ENCODE results near the gene KMT5B.

The KMT5B gene

GRCh38 chr11:68215524-68216170, 2.6 kb upstream of the KMT5B start:
- no peak for DNase-seq (ENCODE audit: low spot score)

DNA sequence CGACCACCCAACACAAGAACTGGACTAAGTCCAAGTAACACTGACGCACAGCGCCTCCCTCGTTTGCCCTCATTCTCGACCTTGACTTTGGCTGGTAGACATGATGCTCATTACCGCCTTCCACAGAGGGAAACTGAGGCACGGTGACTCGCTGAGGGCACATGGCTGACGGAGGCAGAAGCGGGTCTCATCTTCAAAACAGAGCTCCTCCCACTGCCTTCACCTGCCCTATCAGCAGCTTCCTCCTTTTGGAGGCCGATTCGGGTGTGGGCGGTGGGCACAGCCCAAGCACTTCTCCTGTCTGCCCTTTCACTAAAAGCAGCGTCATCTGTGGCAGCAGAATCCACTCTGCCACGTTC, 2.0 kb upstream of the KMT5B start:
- no peak for DNase-seq (ENCODE audit: low spot score)

- DNase-seq (ENCODE audit: low spot score) = no peak
Measured at GRCh38 chr11:68214173-68215086, 1.3 kb upstream of the KMT5B start.

GRCh38 chr11:68213555-68214172, 568 bp upstream of the KMT5B start:
- DNase-seq (ENCODE audit: low spot score) = peak; percentile 76

DNA sequence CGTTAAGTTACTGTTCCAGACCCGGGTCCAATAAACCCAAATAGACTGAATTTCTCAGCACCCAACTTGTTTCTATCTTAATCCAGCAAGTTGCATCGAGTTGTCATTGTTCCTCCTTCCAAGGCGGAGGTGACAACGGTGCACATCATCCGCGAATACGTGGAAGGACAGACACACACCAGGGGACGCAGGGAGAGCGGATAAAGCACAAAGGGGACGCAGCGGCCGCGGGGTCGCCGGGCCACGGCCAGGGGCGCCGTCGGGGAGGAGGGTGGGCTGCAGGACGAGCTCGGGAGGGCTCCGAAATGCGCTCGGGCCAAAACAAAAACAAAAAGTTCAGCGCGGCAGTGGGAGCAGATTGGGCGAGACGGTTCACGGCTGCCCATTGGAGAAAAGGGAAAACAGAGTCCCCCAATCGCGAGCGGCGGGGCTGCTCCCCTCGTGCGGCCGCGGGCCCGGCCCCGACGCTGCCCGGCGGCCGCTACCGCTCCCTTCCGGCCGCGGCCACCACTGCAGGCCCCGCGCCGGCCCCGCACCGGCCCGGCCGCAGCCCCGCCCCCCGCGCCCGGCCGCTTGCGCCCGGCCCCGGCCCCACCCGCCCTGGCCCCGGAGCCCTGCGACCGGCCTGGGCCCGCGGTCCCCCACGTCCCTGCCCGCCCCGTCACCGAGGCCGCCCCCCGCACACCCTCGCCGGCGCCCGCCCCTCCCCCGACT, 518 bp downstream of the KMT5B start:
- DNase-seq (ENCODE audit: low spot score) = peak; percentile 42

- no peak for DNase-seq (ENCODE audit: low spot score)
Measured at GRCh38 chr11:68211546-68211945, 1.6 kb downstream of the KMT5B start.

DNA sequence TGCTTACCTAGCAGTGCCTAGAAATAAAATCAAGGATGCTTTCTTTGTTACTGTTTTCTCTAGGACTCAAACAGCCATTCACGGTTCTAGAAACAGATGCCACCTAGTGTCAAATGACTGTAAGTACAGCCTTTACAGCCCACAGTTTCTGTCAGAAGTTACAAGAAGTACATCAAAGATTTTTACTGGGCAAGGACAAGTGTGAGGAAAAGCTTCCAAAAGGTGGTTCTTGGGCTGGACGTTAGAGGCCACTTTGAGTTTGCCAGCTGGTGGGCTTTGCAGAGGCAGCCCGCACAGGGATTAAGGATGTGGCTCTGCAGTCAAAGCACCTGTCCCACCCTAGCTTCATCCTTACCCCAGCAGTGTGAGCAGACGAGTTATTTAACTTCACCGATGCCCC, 6.9 kb downstream of the KMT5B start:
- peak; percentile 58 for DNase-seq (ENCODE audit: low spot score)

DNA sequence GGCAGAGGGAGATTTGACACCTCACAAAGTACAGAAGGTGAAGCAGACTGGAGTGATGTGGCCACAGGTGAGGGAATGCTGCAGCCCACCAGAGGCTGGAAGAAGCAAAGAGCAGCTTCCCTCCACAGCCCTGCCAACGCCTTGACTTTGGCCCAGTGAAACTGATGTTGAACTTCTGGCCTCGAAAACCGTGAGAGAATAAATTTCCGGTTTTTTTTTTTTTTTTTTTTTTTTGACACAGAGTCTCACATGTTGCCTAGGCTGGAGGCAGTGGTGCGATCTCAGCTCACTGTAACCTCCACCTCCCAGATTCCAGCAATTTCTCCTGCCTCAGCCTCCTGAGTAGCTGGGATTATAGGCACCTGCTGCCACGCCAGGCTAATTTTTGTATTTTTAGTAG, 8.7 kb downstream of the KMT5B start:
- no peak for DNase-seq (ENCODE audit: low spot score)

GRCh38 chr11:68202165-68202564, 10.9 kb downstream of the KMT5B start:
- DNase-seq (ENCODE audit: low spot score) = no peak

- no peak for DNase-seq (ENCODE audit: low spot score)
Measured at GRCh38 chr11:68201492-68201891, 11.6 kb downstream of the KMT5B start.

GRCh38 chr11:68200639-68201038, 12.5 kb downstream of the KMT5B start:
- no peak for DNase-seq (ENCODE audit: low spot score)

GRCh38 chr11:68199295-68199987, 13.7 kb downstream of the KMT5B start:
- no peak for DNase-seq (ENCODE audit: low spot score)

DNA sequence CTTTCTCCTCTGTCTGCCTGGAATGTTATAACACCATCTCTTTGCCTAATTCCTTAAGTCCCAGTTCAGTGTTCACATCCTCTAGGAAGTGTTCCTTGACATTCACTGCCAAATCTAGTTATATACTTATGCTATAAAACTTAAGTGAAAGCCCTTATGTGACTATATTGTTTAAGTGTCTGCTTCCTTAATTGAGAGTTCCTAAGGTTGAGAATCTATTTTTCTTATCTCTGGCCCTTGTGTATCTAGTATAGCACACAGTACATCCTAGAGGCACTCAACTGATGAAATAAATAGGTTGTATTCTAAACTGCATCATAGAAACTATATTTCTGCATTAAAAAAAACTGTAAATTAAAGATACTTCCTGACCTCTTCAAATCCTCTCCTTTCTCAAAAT, 16.9 kb downstream of the KMT5B start:
- DNase-seq (ENCODE audit: low spot score) = no peak

DNA sequence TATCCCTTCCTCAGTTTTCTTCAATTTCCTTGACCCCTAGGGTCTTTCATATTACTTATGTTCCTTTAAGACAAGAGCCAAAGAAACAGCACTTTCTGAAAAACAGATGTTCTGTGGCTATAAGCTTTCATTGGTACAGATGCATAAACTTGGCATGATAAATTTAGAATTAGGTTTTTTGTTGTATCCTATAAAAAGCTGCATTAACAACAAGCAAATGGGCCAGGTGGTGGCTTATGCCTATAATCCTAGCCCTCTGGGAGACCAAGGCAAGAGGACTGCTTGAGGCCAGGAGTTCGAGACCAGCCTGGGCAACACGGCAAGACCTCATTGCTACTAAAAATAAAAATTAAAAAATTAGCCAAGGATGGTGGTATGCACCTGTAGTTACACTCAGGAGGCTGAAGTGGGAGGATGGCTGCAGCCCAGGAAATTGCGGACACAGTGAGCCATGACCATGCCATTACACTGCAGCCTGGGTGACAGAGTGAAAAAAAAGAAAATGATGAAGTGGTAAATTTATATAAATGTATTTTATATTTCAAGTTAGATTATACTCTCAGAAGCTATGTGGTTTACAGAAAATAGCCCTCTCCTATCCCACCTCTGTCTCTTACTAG, 18.3 kb downstream of the KMT5B start:
- DNase-seq (ENCODE audit: low spot score) = no peak

GRCh38 chr11:68193018-68193417, 20.1 kb downstream of the KMT5B start:
- no peak for DNase-seq (ENCODE audit: low spot score)

GRCh38 chr11:68191661-68192579, 21.2 kb downstream of the KMT5B start:
- no peak for DNase-seq (ENCODE audit: low spot score)

- DNase-seq (ENCODE audit: low spot score) = no peak
Measured at GRCh38 chr11:68189888-68190287, 23.2 kb downstream of the KMT5B start.

DNA sequence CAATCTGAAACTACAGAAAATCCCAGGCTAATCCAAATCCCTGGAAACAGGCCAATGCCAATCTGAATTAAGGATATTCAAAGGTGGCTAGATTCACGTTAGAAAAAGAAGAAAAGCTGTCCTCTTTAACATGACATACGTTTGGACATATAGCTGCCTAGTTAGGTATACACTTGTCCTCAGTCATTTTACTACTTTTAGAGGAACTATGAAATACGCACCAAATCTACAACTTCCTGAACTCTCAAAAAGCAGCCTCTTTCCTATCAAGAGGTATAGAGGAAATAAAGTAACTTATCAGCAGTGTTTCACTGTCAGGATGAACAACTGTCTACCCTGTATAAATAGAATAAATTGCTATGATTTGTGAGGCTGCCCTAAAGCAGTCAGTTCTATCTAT, 24.0 kb downstream of the KMT5B start:
- DNase-seq (ENCODE audit: low spot score) = no peak

GRCh38 chr11:68186061-68186460, 27.0 kb downstream of the KMT5B start:
- no peak for DNase-seq (ENCODE audit: low spot score)

DNA sequence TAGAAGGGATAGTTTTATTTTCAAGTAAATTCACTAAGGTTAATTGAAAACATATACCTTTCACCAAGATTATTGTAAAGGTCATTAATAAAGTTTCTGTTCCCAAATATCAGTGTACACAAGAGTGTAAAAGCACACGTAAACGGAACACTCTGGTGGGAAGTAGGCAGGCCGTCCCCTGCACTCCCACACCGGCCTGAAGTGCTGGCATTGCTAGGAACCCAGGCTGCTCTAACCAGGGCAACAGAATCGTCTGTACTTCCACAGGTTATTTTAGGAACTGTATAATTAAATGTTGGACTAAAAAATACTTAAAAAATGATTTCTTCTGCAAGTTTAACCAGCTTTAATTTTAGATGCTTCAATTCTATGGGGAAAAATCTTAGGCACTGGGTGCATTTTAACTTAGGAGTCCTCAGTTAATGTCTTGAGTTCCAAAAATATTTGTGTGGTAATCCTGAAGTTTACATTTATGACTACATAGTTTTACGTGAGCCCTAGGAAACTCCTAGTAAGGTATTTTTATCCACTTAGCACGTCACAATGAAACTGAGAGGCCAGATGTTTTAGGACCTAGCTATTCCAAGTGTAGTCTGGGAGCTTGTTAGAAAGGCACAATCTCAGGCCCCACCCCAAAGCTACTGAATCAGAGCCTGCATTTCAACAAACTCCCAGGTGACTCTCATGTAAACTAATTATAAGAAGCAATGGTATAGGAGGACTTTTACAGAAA, 31.2 kb downstream of the KMT5B start:
- DNase-seq (ENCODE audit: low spot score) = no peak
